ENCODE results near the gene MRPL53. TPM values are rescaled to one million over a fixed set of nuclear protein-coding genes. Genes with fewer than 3 reads are reported as not detected.
A peak's percentile ranks its signal among the peaks of the same experiment; 100 is the strongest.

The MRPL53 gene
- total RNA-seq, 2 donors from 2014 or later, result 20.1 to 88.2 TPM

GRCh38 chr2:74504591-74504990, 32.1 kb upstream of the MRPL53 start:
- intact Hi-C loops (cut with DNase I), result no loop called here
- Histone ChIP-seq H3K4me1 (peaks cover 58% of the 10 kb centered on the region), H3K9me3 (no peaks in the 10 kb centered on the region), H3K27me3 (peaks cover 0 to 4% of the 10 kb centered on the region in 2 donors), H3K27ac (no peak overlapping the region), H3K36me3 (replicated peaks in 1 of 2; ENCODE audit: insufficient read depth in 1 of 2, low read depth in 2 of 2) (no peaks in the 10 kb centered on the region), H3K4me3 (no peak overlapping the region)
- 91 to 95% methylated on average over 3 of the region's 3 CpGs for WGBS, 2 donors
- no peak for ATAC-seq
- DNase-seq, result no peak
- no peak for TF ChIP-seq POLR2A (IDR thresholded peaks at IDR 0.05)
- TF ChIP-seq, protein P1, sequence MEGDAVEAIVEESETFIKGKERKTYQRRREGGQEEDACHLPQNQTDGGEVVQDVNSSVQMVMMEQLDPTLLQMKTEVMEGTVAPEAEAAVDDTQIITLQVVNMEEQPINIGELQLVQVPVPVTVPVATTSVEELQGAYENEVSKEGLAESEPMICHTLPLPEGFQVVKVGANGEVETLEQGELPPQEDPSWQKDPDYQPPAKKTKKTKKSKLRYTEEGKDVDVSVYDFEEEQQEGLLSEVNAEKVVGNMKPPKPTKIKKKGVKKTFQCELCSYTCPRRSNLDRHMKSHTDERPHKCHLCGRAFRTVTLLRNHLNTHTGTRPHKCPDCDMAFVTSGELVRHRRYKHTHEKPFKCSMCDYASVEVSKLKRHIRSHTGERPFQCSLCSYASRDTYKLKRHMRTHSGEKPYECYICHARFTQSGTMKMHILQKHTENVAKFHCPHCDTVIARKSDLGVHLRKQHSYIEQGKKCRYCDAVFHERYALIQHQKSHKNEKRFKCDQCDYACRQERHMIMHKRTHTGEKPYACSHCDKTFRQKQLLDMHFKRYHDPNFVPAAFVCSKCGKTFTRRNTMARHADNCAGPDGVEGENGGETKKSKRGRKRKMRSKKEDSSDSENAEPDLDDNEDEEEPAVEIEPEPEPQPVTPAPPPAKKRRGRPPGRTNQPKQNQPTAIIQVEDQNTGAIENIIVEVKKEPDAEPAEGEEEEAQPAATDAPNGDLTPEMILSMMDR (IDR thresholded peaks at IDR 0.05), result no peak

- no peaks in the 10 kb centered on the region for H3K36me3 ChIP-seq (replicated peaks in 1 of 2; ENCODE audit: insufficient read depth in 1 of 2, low read depth in 2 of 2)
- peak overlapping the region; percentile 53 to 78 (median 72) for H3K27ac ChIP-seq
- peak overlapping the region; percentile 43 to 74 for H3K4me3 ChIP-seq
- intact Hi-C loops (cut with DNase I), result no loop called here
- peaks cover 0 to 5% of the 10 kb centered on the region in 2 donors for H3K27me3 ChIP-seq
- 60 to 62% methylated on average over 33 to 45 of the region's 45 CpGs for WGBS, 2 donors
- peaks cover 66% of the 10 kb centered on the region for H3K4me1 ChIP-seq
- H3K9me3 ChIP-seq, result no peaks in the 10 kb centered on the region
- TF ChIP-seq, protein P1 (IDR thresholded peaks at IDR 0.05), result no peak
- TF ChIP-seq POLR2A (IDR thresholded peaks at IDR 0.05), result no peak
- no peak for DNase-seq
- no peak for ATAC-seq
Observed at GRCh38 chr2:74503506-74504475, 31.3 kb upstream of the MRPL53 start.

- peak; percentile 67 to 87 (median 82) for DNase-seq
- ATAC-seq, result peak; percentile 22
- TF ChIP-seq, protein P1 (IDR thresholded peaks at IDR 0.05), result peak in 1 of 7 experiments; percentile 11
- peak; percentile 63 to 75 (median 70) for TF ChIP-seq POLR2A (IDR thresholded peaks at IDR 0.05)
- H3K27me3 ChIP-seq, result peaks cover 0 to 5% of the 10 kb centered on the region in 2 donors
- no peaks in the 10 kb centered on the region for H3K36me3 ChIP-seq (replicated peaks in 1 of 2; ENCODE audit: insufficient read depth in 1 of 2, low read depth in 2 of 2)
- no peaks in the 10 kb centered on the region for H3K9me3 ChIP-seq
- H3K4me1 ChIP-seq, result peaks cover 69% of the 10 kb centered on the region
- H3K27ac ChIP-seq, result peak overlapping the region; percentile 53 to 78 (median 72)
- 0 to 3% methylated on average over 5 to 66 of the region's 67 CpGs for WGBS, 2 donors
- intact Hi-C loops (cut with DNase I), result no loop called here
- H3K4me3 ChIP-seq, result peak overlapping the region; percentile 43 to 74
Observed at GRCh38 chr2:74502720-74503505, 30.4 kb upstream of the MRPL53 start.

DNA sequence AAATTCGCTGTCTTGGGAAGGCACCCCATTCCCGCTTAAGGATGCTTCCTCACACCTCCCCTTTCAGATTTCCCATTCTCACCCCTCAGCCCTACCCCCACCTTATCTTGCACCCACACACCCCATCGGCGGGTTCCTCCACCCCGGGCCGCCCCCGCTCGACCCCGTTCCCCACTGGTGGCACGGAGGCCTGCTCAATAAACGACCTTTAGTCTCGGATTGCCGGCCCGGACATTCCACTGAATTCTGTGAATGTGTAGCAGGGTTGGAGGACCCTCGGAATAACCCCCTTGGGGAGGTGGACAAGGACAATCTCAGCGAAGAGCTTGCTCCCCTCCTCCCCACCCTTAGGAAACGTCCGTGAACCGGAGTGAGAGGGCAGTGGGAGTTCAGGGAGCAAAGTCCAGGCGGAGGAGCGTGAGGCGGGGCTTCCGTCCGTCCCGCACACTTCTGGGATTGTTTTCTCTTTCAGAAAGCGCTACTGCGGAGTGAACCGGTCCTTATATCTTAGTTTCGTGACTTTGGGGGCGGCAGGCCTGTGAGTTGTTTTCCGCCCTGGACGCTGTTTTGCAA, 29.8 kb upstream of the MRPL53 start:
- no peak for TF ChIP-seq POLR2A (IDR thresholded peaks at IDR 0.05)
- TF ChIP-seq, protein P1 (IDR thresholded peaks at IDR 0.05), result no peak
- DNase-seq, result peak; percentile 45 to 57 (median 52)
- Histone ChIP-seq H3K9me3 (no peaks in the 10 kb centered on the region), H3K36me3 (replicated peaks in 1 of 2; ENCODE audit: insufficient read depth in 1 of 2, low read depth in 2 of 2) (no peaks in the 10 kb centered on the region), H3K4me1 (peaks cover 74% of the 10 kb centered on the region), H3K27ac (peak overlapping the region; percentile 53 to 78 (median 72)), H3K4me3 (peak overlapping the region; percentile 43 to 74), H3K27me3 (peaks cover 0 to 5% of the 10 kb centered on the region in 2 donors)
- intact Hi-C loops (cut with DNase I), result no loop called here
- 8 to 27% methylated on average over 16 to 32 of the region's 32 CpGs for WGBS, 2 donors
- peak; percentile 27 for ATAC-seq

Measured in body of pancreas (tissue), 4 donors.